Progenitor cell of endocrine pancreas (in vitro differentiated cells): ENCODE data around the gene SYS1. TPM values are rescaled to one million over a fixed set of nuclear protein-coding genes. Genes with fewer than 3 reads are reported as not detected.

Source experiments
- DNase-seq: peaks from one replicate; pipeline ENCODE4 v3.0.0; 2021; ENCODE audit warnings: low spot score; ENCODE audit not compliant: unreplicated experiment
- H3K27ac Mint-ChIP-seq: 2 replicates; pipeline ENCODE4 v1.8.0; 2021; ENCODE audit warnings: mild to moderate bottlenecking, moderate library complexity, mixed read lengths
- H3K27me3 Mint-ChIP-seq: 2 replicates; pipeline ENCODE4 v1.8.0; 2021; ENCODE audit warnings: mixed read lengths
- H3K36me3 Mint-ChIP-seq: 2 replicates; pipeline ENCODE4 v1.8.0; 2022; ENCODE audit warnings: mixed read lengths; ENCODE audit not compliant: insufficient read depth
- H3K4me1 Mint-ChIP-seq: 2 replicates; pipeline ENCODE4 v1.8.0; 2021; ENCODE audit warnings: low read depth, mixed read lengths
- H3K4me3 Mint-ChIP-seq: 2 replicates; pipeline ENCODE4 v1.8.0; 2021; ENCODE audit warnings: low read depth, mild to moderate bottlenecking, moderate library complexity, mixed read lengths
- H3K9me3 Mint-ChIP-seq: 2 replicates; pipeline ENCODE4 v1.8.0; 2021; ENCODE audit warnings: low read depth, mixed read lengths
- total RNA-seq: library from RNA; stranded (reverse); gene quantifications from 2 replicates; pipeline ENCODE4 v1.2.1, GENCODE V29; 2021
- TF ChIP-seq, protein P1 (sequence below): fragments of 200-600 bp; sonication (generic); IDR thresholded peaks from one replicate; pipeline ENCODE4 v1.5.0; 2021; ENCODE audit warnings: antibody characterized with exemption, mild to moderate bottlenecking; ENCODE audit not compliant: unreplicated experiment

Gene SYS1
- total RNA-seq, 1 donor from 2014 or later = 31.9 TPM

GRCh38 chr20:45407783-45408645 lies 45.1 kb downstream of the SYS1 start, which contains the start of gene DBNDD2:
DBNDD2 (plus strand) TSS chr20:45408289; CDS start chr20:45408468, 179 bp downstream.
- Mint-ChIP-seq H3K36me3 (peaks cover 6% of the 10 kb centered on the region), H3K4me3 (peak within 1 kb of the TSS; percentile 85), H3K4me1 (peaks cover 10% of the 10 kb centered on the region), H3K27me3 (peaks cover 6% of the 10 kb centered on the region), H3K27ac (peak within 1 kb of the TSS; percentile 82), H3K9me3 (no peaks in the 10 kb centered on the region)
- DNase-seq = no peak
- TF ChIP-seq, protein P1, sequence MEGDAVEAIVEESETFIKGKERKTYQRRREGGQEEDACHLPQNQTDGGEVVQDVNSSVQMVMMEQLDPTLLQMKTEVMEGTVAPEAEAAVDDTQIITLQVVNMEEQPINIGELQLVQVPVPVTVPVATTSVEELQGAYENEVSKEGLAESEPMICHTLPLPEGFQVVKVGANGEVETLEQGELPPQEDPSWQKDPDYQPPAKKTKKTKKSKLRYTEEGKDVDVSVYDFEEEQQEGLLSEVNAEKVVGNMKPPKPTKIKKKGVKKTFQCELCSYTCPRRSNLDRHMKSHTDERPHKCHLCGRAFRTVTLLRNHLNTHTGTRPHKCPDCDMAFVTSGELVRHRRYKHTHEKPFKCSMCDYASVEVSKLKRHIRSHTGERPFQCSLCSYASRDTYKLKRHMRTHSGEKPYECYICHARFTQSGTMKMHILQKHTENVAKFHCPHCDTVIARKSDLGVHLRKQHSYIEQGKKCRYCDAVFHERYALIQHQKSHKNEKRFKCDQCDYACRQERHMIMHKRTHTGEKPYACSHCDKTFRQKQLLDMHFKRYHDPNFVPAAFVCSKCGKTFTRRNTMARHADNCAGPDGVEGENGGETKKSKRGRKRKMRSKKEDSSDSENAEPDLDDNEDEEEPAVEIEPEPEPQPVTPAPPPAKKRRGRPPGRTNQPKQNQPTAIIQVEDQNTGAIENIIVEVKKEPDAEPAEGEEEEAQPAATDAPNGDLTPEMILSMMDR = no peak

GRCh38 chr20:45408646-45409213 lies 45.8 kb downstream of the SYS1 start:
- Mint-ChIP-seq H3K36me3 (peaks cover 6% of the 10 kb centered on the region), H3K4me1 (peaks cover 10% of the 10 kb centered on the region), H3K9me3 (no peaks in the 10 kb centered on the region), H3K4me3 (no peak overlapping the region), H3K27me3 (peaks cover 6% of the 10 kb centered on the region), H3K27ac (no peak overlapping the region)
- no peak for DNase-seq
- TF ChIP-seq, protein P1 = no peak

DNA sequence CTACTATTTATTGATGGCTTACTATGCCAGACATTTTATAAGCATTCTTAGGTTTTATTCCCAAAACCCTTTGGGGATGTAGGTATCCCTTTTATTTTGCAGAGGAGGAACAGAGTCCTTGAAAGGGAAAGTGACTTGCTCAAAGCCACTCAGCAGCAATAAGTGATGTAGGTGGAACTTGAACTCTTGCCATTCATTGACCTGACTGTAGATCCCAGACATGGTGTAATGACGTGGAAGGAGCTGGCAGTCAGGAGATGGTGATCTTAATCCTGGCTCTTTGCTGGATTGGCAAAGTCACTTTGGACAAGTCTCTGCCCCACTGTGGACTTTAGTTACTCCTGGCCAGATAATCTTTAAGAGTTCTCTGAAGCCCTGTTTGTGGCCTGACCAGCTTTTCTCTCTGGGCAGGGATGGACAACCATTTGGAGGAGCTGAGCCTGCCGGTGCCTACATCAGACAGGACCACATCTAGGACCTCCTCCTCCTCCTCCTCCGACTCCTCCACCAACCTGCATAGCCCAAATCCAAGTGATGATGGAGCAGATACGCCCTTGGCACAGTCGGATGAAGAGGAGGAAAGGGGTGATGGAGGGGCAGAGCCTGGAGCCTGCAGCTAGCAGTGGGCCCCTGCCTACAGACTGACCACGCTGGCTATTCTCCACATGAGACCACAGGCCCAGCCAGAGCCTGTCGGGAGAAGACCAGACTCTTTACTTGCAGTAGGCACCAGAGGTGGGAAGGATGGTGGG lies 46.7 kb downstream of the SYS1 start:
- Mint-ChIP-seq H3K9me3 (no peaks in the 10 kb centered on the region), H3K27ac (no peak overlapping the region), H3K27me3 (peaks cover 5% of the 10 kb centered on the region), H3K36me3 (peaks cover 6% of the 10 kb centered on the region), H3K4me1 (peaks cover 7% of the 10 kb centered on the region), H3K4me3 (no peak overlapping the region)
- TF ChIP-seq, protein P1 = no peak
- DNase-seq = no peak

DNA sequence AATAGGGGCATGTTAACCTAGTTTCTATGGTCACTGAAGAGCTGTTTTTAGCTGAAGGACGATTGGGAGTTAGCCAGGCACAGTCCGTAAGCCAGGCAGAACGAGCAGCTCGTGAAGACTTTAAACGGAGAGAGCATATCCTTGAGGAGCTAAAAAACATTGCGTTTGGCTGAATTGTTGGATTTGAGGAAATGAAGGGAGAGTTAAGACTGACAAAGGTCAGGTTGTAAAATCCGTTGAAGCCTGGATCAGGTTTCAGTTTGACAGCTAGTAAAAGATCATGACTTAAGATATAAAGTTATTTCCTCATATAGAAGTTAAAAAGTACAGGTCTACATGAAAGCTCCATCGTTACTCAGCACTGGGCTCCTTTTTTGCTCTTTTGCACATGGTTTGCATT lies 47.9 kb downstream of the SYS1 start:
- H3K4me3 Mint-ChIP-seq = no peak overlapping the region

More for the DNA sequence above, 47.9 kb downstream of the SYS1 start:
- DNase-seq = no peak
- Mint-ChIP-seq H3K27ac (no peak overlapping the region), H3K27me3 (peaks cover 3% of the 10 kb centered on the region), H3K4me1 (peaks cover 11% of the 10 kb centered on the region), H3K9me3 (no peaks in the 10 kb centered on the region), H3K36me3 (peaks cover 6% of the 10 kb centered on the region)
- TF ChIP-seq, protein P1 = no peak
